GM19467 (cell line): ENCODE data around the gene THSD8.
"Not testable (repeated sequence)": the region's sequence is repeated elsewhere in the genome, so short reads cannot be mapped to it uniquely, and the experiment has no call there.

Source experiments
- ATAC-seq: cut with Tn5 transposase; IDR thresholded peaks from one replicate; pipeline ENCODE4 v1.9.1; 2021; ENCODE audit warnings: mild to moderate bottlenecking, moderate library complexity; ENCODE audit not compliant: unreplicated experiment

The THSD8 gene

DNA sequence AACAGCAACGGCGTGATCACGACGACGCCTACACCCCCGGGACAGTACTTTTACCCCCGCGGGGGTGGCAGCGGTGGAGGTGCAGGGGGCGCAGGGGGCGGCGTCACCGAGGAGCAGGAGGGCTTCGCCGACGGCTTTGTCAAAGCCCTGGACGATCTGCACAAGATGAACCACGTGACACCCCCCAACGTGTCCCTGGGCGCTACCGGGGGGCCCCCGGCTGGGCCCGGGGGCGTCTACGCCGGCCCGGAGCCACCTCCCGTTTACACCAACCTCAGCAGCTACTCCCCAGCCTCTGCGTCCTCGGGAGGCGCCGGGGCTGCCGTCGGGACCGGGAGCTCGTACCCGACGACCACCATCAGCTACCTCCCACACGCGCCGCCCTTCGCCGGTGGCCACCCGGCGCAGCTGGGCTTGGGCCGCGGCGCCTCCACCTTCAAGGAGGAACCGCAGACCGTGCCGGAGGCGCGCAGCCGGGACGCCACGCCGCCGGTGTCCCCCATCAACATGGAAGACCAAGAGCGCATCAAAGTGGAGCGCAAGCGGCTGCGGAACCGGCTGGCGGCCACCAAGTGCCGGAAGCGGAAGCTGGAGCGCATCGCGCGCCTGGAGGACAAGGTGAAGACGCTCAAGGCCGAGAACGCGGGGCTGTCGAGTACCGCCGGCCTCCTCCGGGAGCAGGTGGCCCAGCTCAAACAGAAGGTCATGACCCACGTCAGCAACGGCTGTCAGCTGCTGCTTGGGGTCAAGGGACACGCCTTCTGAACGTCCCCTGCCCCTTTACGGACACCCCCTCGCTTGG lies 9.6 kb upstream of the THSD8 start:
- no peak for ATAC-seq

GRCh38 chr19:12792853-12793289 lies 9.0 kb upstream of the THSD8 start:
- no peak for ATAC-seq

GRCh38 chr19:12793290-12794195 lies 8.3 kb upstream of the THSD8 start:
- peak; percentile 30 for ATAC-seq

- no peak for ATAC-seq
Measured at GRCh38 chr19:12794196-12794941, 7.5 kb upstream of the THSD8 start.

DNA sequence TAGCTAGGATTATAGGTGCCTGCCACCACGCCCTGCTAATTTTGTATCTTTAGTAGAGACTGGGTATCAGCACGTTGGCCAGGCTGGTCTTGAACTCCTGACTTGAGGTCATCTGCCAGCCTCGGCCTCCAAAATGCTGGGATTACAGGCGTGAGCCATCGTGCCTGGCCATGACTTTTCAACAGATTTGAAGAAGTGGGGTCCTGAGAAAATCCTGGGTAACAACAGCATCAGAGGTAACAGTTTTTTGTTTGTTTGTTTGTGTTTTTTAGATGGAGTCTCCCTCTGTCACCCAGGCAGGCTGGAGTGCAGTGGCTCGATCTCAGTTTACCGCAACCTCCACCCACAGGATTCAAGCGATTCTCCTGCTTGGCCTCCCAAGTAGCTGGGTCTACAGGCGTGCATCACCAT lies 6.9 kb upstream of the THSD8 start:
- no peak for ATAC-seq

DNA sequence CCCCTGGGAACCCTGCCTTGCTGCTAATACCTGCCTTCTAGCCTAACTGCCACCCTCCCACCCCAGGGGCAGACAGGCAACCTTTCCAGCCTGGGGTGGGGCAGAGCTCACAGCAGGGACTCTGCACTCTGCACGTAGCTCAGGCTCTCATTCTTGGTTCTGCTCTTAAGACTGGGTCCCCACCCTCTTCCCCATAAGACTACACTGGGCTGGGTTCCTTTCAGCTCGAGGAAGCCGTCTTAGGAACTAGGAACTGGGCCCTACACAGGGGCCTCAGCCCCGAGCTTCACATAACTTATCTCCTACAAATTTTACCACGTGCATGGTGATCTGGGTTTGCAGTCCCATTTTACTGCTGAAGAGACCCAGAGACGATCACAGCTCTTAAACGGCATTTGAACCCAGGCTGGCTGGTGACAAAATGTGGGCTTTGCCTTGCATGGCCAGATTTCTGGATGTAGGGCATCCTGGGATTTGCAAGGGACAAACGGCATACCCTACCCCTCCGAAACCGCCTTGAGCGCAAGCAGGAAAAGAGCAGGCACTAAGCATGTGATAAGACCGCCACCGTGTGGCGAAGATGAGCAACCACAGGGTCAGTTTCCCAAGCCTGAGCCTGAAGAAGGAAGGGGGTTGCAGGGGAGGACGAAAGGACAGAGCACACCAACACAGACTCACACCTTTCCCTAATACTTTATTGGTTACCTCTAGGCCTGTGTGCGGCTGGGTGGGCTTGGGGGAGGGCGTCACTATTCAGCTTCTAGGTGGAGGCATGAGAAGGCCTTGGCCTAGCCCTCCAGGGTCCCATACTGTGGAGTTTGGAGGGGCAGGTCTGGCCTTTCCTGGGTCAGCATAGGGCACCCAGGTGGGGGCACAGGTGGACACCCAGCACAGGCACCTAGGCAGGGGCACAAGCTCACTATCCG lies 5.5 kb upstream of the THSD8 start:
- no peak for ATAC-seq

- ATAC-seq, result no peak
Measured at GRCh38 chr19:12797141-12797587, 4.7 kb upstream of the THSD8 start.

DNA sequence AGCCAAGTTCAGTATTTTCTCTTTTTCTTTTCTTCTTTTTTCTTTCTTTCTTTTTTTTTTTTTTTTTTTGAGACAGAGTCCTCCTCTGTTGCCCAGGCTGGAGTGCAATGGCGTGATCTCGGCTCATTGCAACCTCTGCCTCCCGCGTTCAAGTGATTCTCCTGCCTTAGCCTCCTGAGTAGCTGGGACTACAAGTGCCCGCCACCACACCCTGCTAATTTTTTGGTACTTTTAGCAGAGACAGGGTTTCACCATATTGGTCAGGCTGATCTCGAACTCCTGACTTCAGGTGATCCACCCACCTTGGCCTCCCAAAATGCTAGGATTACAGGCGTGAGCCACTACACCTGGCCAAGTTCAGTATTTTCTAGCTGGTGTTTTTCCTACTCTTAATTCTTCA lies 4.3 kb upstream of the THSD8 start:
- ATAC-seq, result not testable (repeated sequence)

DNA sequence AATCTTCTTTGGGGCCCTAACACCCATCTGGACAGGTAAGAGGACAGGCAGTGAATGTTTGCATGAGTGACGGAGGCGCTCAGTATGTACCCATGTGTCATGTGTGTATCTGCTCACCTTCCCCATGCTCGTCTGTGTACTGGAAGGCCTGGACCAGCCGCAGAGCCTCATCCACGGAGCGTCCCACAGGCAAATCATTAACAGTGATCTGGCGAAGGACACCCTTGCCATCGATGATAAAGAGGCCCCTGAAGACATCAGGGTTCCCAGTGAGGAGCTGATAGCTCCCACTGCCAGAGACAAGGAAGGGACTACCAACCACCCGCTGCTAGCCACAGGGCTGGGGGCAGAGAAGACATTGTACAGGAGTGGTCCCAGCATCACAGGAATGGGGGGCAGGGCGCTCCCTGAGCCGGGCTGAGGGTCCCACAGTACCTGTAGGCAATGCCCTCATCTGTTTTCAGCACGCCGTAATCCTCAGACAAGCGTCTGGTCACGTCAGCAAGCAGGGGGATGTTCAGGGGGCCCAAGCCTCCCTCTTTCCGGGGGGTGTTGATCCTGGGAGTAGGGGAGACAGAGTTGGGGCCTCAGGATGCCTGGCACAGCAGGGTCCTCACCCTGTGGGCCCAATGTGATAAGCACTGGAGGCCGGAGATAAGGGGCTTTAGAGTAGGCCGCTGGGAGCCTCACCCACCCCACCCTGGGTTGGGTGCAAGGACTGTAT lies 2.0 kb upstream of the THSD8 start:
- no peak for ATAC-seq

DNA sequence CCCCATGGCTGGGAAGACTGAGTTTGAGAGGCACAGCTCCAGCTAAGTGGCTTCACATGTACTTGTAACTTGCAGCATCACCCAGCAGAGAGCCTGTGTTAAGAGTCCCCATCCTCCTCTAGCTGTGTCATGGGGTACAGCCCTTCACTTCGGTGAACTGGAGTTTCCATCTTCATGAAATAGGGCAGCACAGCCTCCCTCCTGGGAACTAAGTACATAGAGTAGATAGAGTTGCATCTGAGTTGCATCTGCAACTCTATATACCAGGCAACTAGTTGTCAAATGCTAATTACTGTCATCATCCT lies 1.5 kb upstream of the THSD8 start:
- no peak for ATAC-seq

- no peak for ATAC-seq
Measured at GRCh38 chr19:12800923-12801465, 875 bp upstream of the THSD8 start.

DNA sequence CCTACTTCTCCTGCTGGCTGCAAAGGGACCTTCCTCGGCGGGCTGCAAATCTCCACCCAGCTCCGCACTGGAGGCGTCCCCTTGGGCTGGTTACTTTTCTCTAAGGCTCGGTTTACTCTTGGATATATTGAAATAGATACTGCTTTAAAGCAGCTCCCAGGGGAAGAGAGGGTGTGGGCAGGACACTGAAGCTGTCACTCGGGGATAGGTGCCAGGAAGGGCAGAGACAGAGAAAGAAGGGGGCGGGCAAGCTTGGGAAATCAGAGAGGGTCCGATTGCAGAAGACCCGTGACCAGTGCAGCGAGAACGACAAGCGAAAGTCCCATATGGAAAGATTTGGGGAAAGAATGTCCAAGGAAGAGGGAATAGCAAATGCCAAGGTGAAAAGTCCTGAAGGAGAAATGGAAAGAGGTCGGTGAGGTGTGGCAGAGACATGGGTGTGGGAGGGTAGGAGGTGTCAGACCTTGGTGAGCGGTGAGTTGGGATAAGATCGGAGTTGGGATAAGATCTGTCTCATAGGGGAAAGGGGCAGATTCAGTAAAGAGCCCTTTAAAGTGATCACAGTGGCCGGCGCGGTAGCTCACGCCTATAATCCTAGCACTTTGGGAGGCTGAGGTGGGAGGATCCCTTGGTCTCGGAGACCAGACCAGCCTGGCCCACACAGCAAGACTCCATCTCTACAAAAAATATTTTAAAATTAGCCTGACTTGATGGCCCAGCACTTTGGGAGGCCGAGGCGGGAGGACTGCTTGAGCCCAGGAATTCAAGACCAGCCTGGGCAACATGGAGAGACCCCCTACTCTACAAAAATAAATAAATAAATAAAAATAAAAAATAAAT lies 618 bp downstream of the THSD8 start:
- no peak for ATAC-seq

GRCh38 chr19:12804051-12804450 lies 2.2 kb downstream of the THSD8 start:
- no peak for ATAC-seq

DNA sequence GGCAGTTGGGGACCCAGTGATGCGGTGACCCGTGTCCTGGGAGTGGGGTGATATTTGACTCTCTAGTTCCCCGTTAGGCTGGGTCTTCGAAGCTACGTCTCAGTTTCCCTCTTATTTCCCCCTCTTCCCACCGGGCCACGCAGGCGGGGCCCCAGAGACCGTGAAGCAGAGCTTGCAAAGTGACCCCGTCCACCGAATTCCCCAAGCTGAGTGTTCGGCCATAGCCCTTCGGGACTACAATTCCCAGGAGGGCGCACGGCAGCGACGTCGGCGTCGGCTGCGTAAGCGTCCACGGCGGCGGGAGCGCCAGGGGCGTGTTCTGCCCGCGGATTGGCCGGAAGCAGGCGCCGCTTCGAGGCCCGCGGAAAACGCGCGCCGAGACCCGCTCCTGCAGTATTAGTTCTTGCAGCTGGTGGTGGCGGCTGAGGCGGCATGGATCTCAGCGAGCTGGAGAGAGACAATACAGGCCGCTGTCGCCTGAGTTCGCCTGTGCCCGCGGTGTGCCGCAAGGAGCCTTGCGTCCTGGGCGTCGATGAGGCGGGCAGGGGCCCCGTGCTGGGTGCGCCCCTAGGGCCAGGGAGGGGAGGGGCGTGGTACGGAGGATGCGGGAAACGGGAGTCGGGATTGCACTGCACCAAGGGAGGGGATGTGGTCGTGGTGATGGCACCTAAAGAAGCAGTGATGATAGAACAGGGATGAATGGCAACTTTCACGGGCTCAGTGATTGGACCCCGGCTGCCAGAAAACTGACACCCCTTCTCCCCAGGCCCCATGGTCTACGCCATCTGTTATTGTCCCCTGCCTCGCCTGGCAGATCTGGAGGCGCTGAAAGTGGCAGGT lies 4.6 kb downstream of the THSD8 start, which contains the start of gene RNASEH2A:
RNASEH2A (plus strand) TSS at position 343 of the 840 bp plus-strand sequence; CDS start at position 433, 90 bp downstream.
- no peak for ATAC-seq

DNA sequence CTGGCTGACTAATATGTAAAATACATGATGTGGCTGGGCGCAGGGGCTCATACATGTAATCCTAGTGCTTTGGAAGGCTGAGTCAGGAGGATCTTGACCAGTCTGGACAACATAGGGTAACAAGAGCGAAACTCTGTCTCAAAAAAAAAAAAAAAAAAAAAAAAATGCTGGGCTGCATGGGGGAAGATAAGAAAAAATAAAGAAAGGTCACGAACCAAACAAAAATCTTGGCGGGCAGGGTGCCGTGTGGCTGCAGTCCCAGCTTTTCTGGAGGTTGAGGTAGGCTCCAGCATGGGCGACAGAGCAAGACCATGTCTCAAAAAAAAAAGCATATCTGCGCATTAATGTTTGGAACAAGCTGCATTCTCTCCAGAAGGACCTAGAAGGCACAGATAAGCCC lies 13.2 kb downstream of the THSD8 start:
- ATAC-seq, result no peak

- not testable (repeated sequence) for ATAC-seq
Measured at GRCh38 chr19:12817188-12817587, 15.3 kb downstream of the THSD8 start.

DNA sequence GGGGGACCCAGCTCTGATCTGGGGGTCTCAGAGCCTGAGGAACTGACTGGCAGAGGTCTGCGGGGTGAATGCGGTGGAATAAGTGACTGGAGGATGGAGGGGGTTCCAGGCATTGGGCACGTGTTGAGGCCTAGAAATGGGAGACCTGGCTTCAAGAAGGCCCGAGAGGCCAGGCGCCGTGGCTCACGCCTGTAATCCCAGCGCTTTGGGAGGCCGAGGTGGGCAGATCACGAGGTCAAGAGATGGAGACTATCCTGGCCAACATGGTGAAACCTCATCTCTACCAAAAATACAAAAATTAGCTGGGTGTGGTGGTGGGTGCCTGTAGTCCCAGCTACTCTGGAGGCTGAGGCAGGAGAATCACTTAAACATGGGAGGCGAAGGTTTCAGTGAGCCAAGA lies 15.9 kb downstream of the THSD8 start:
- ATAC-seq, result not testable (repeated sequence)
